Peyer's patch (tissue), 4 donors: Measurements from ENCODE around the gene TADA2B.

Source experiments
- POLR2A ChIP-seq, 2 donors: fragments of 450-650 bp; IDR thresholded peaks; one replicate each; pipeline ENCODE4 v1.5.1; 2017; ENCODE audit warnings: antibody characterized with exemption in 2 of 2, mild to moderate bottlenecking in 2 of 2, moderate library complexity in 2 of 2
- TF ChIP-seq, protein P1 (sequence below), 6 experiments: fragments of 450-650 bp in 4 of 6; fragments of 200-600 bp in 2 of 6; sonication (generic) in 1 of 6; IDR thresholded peaks; one replicate each; pipeline ENCODE4 v1.5.1; 2017 to 2019; ENCODE audit warnings: antibody characterized with exemption in 6 of 6, mild to moderate bottlenecking in 3 of 6, moderate library complexity in 1 of 6

DNA sequence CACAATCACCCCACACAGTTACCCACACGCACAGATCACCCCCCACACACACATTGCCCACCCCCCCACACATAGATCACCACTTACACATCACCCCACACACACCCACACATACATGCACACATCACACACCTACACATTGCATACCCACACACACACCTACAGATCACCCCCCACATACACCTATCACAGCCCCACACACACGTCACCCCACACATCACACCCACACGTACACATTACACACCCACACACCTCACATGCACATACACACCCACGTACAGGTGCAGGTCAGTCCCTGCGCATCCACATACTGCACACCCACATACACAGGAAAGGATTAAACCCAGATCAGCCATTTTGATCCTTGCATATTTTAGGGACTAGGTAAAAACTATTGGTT lies 15.3 kb upstream of the TADA2B start:
- no peak for TF ChIP-seq POLR2A (IDR thresholded peaks at IDR 0.05)
- TF ChIP-seq, protein P1, sequence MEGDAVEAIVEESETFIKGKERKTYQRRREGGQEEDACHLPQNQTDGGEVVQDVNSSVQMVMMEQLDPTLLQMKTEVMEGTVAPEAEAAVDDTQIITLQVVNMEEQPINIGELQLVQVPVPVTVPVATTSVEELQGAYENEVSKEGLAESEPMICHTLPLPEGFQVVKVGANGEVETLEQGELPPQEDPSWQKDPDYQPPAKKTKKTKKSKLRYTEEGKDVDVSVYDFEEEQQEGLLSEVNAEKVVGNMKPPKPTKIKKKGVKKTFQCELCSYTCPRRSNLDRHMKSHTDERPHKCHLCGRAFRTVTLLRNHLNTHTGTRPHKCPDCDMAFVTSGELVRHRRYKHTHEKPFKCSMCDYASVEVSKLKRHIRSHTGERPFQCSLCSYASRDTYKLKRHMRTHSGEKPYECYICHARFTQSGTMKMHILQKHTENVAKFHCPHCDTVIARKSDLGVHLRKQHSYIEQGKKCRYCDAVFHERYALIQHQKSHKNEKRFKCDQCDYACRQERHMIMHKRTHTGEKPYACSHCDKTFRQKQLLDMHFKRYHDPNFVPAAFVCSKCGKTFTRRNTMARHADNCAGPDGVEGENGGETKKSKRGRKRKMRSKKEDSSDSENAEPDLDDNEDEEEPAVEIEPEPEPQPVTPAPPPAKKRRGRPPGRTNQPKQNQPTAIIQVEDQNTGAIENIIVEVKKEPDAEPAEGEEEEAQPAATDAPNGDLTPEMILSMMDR (IDR thresholded peaks at IDR 0.05), result no peak
